ENCODE measurements around the gene CRYBG3.

The CRYBG3 gene

GRCh38 chr3:97948351-97949109 is 126.7 kb downstream of the CRYBG3 start:
- Histone ChIP-seq H3K79me2 (no peaks in the 10 kb centered on the region), H3K4me3 (ENCODE audit: low read depth, low read length) (no peak overlapping the region), H3K27ac (no peak overlapping the region), H3K4me2 (ENCODE audit: low read length) (no peak overlapping the region), H3K27me3 (ENCODE audit: control insufficient read depth, insufficient read depth, low read length) (no peaks in the 10 kb centered on the region), H3K9ac (no peak overlapping the region), H3K36me3 (ENCODE audit: control insufficient read depth, insufficient read depth, low read length) (no peaks in the 10 kb centered on the region), H2AFZ (no peak overlapping the region), H3K9me3 (ENCODE audit: control insufficient read depth, low read length) (no peaks in the 10 kb centered on the region), H3K4me1 (no peaks in the 10 kb centered on the region)
- TF ChIP-seq CTCF (IDR thresholded peaks at IDR 0.05) = no peak

- Histone ChIP-seq H3K4me2 (ENCODE audit: low read length) (no peak overlapping the region), H3K4me3 (ENCODE audit: low read depth, low read length) (no peak overlapping the region), H3K27ac (no peak overlapping the region), H3K4me1 (no peaks in the 10 kb centered on the region), H3K27me3 (ENCODE audit: control insufficient read depth, insufficient read depth, low read length) (no peaks in the 10 kb centered on the region), H2AFZ (no peak overlapping the region), H3K9me3 (ENCODE audit: control insufficient read depth, low read length) (no peaks in the 10 kb centered on the region), H3K9ac (no peak overlapping the region), H3K79me2 (no peaks in the 10 kb centered on the region), H3K36me3 (ENCODE audit: control insufficient read depth, insufficient read depth, low read length) (no peaks in the 10 kb centered on the region)
- TF ChIP-seq CTCF (IDR thresholded peaks at IDR 0.05) = no peak
Observed at GRCh38 chr3:97949110-97949485, 127.3 kb downstream of the CRYBG3 start.

- H2AFZ ChIP-seq = no peak overlapping the region
- no peaks in the 10 kb centered on the region for H3K36me3 ChIP-seq (ENCODE audit: control insufficient read depth, insufficient read depth, low read length)
- no peak overlapping the region for H3K9ac ChIP-seq
- no peaks in the 10 kb centered on the region for H3K9me3 ChIP-seq (ENCODE audit: control insufficient read depth, low read length)
- no peak overlapping the region for H3K27ac ChIP-seq
- H3K4me3 ChIP-seq (ENCODE audit: low read depth, low read length) = no peak overlapping the region
- H3K4me1 ChIP-seq = no peaks in the 10 kb centered on the region
- H3K79me2 ChIP-seq = no peaks in the 10 kb centered on the region
- H3K27me3 ChIP-seq (ENCODE audit: control insufficient read depth, insufficient read depth, low read length) = no peaks in the 10 kb centered on the region
- TF ChIP-seq CTCF (IDR thresholded peaks at IDR 0.05) = no peak
- H3K4me2 ChIP-seq (ENCODE audit: low read length) = no peak overlapping the region
Observed at GRCh38 chr3:97949743-97950142, 127.9 kb downstream of the CRYBG3 start.

- no peaks in the 10 kb centered on the region for H3K79me2 ChIP-seq
- no peak overlapping the region for H3K4me2 ChIP-seq (ENCODE audit: low read length)
- no peak overlapping the region for H2AFZ ChIP-seq
- no peaks in the 10 kb centered on the region for H3K27me3 ChIP-seq (ENCODE audit: control insufficient read depth, insufficient read depth, low read length)
- H3K36me3 ChIP-seq (ENCODE audit: control insufficient read depth, insufficient read depth, low read length) = no peaks in the 10 kb centered on the region
- H3K9me3 ChIP-seq (ENCODE audit: control insufficient read depth, low read length) = no peaks in the 10 kb centered on the region
- H3K4me3 ChIP-seq (ENCODE audit: low read depth, low read length) = no peak overlapping the region
- no peak for TF ChIP-seq CTCF (IDR thresholded peaks at IDR 0.05)
- H3K4me1 ChIP-seq = no peaks in the 10 kb centered on the region
- H3K27ac ChIP-seq = no peak overlapping the region
- no peak overlapping the region for H3K9ac ChIP-seq
Observed at GRCh38 chr3:97950360-97950759, 128.5 kb downstream of the CRYBG3 start.

GRCh38 chr3:97952280-97952679 is 130.5 kb downstream of the CRYBG3 start:
- no peak overlapping the region for H3K4me3 ChIP-seq (ENCODE audit: low read depth, low read length)
- H3K9me3 ChIP-seq (ENCODE audit: control insufficient read depth, low read length) = no peaks in the 10 kb centered on the region
- H3K27ac ChIP-seq = no peak overlapping the region
- H2AFZ ChIP-seq = no peak overlapping the region
- H3K4me2 ChIP-seq (ENCODE audit: low read length) = no peak overlapping the region
- no peaks in the 10 kb centered on the region for H3K79me2 ChIP-seq
- no peak for TF ChIP-seq CTCF (IDR thresholded peaks at IDR 0.05)
- no peaks in the 10 kb centered on the region for H3K36me3 ChIP-seq (ENCODE audit: control insufficient read depth, insufficient read depth, low read length)
- no peaks in the 10 kb centered on the region for H3K27me3 ChIP-seq (ENCODE audit: control insufficient read depth, insufficient read depth, low read length)
- no peaks in the 10 kb centered on the region for H3K4me1 ChIP-seq
- H3K9ac ChIP-seq = no peak overlapping the region

All from parathyroid adenoma (tissue), 2 donors.